ENCODE measurements around the gene TSKU.
A peak's percentile ranks its signal among the peaks of the same experiment; 100 is the strongest.
"Not testable (repeated sequence)": the region's sequence is repeated elsewhere in the genome, so short reads cannot be mapped to it uniquely, and the experiment has no call there.

The TSKU gene

DNA sequence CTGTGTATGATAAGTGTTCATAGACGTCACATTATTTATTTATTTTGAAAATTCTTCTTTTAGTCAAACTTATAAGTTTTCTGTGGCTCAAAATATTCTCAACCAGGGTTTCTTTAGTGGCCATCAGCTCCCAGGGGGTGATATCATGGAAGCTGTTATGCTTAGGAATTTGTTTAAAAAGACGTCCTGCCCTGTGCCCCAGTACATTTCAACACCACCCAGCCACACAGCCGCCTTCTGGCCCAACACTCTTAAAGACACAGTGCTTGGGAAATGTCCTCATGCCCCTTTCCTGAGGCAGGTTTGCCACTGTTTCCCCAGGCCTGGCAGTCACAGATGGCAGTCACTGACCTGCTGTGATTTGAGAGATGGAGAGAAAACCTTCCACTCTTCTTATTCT, 19.9 kb downstream of the TSKU start:
- DNase-seq, result no peak

DNA sequence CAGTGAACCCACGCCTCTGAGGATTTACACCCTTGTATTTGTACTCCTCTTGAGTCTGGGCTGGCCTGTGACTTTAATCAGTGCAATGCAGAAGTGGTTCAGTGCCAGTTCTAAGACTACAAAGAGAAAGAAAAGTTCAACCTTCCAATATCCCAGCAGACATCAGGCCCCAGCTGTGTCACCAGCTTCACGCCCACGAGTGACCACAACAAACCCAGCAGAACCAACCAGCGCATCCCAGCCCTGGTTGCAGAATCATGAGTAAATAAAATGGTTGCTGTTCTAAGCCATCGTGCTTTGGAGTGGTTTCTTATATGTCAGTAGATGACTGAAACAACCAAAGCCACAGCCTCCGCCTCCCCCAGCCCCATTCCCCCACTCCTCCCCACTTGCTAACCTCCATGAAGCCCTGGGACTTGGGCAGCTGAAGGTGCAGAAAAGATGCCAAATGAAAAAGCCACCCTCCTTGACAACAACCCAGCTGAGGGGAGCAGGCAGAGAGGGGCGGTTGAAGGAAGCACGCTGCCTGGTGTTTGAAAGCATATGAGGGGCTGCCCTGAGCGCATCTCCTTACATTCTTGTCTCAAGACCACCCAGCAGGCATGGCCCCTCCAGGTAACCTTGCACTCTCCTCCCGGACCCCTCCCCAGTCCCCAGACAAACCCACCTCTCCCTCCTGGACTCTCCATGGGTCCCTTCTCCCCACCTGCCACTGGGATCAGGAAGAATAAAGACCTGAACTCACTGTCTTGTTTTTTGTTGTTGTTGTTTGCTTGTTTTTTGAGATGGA, 20.9 kb downstream of the TSKU start:
- peak; percentile 39 to 70 for DNase-seq

DNA sequence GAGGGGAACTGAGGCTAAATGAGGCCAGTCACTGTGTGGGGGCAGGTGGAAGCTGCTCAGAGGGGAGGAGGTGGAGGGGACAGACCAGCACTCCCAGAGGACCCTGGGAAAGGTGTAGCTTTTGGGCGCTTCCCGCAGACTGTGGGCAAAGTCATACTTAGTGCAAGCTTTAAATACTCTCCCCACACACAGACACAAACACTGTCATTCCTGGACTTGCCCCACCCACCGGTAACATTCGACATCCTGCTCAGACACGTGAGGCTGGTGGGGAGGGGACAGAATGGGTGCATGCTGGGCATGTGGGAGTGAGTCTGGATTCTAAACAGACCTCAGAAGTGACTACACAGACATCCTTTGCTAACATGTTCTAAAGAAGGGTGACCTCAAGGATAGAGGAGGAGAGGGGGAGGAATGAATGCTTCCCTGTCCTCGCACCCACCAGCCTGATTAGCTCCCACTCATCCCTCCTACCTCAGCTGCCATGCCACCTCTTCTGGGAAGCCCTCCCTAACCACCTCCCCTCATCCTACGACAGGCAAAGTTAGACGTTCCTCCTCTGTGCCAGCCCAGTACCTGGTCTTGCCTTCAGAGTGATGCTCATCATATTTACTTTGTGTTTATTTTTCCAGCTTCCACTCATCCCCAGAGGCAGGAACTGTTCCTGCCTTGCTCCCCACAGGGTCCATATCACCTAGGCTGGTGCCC, 22.2 kb downstream of the TSKU start:
- DNase-seq, result peak in 1 of 2 experiments; percentile 31

DNA sequence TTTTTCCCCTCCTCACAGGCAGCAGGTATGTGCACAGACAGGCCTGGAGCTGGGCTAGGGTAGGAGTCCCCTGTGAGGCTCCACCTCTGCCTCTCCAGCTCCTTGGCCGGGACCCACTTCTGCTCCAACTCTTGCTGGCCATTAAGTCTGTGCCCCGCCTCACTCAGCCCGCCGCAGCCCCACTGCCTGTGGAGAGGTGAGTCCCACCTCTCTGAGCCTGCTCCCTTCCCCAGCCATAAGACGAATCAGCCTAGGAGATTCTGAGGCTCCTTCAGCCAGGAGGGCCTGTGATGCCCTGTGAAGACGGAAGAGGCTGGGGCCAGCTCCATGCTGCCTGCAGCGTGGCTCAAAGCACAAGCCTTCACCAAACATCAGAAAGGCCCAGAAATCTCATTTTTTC, 23.0 kb downstream of the TSKU start:
- no peak for DNase-seq

DNA sequence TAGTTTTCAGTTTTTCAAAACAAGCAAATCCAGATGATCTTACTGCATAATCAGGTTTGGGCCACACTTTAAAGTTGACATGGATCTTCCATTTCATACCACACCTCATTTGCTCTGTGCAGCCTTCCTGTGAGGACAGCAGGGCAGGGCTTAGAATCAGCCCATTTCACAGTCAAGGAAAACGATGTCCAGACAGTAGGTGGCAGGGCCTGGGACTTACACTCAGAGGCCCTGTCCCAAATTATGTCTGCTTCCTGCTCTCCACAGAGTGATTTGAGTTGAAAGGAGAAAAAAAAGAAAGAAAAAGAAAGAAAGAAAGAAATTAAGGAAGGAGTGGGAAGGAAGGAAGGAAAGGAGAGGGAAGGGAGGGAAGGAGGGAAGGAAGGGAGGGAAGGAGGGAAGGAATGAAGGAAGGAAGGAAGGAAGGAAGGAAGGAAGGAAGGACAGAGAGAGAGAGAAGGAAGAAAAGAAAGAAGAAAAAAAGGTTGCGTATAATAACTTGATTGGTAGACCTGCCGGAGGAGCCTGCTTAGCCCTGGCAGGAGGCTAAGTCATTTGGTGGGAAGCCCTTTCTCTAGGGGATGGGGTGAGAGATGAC, 23.6 kb downstream of the TSKU start:
- DNase-seq, result no peak

DNA sequence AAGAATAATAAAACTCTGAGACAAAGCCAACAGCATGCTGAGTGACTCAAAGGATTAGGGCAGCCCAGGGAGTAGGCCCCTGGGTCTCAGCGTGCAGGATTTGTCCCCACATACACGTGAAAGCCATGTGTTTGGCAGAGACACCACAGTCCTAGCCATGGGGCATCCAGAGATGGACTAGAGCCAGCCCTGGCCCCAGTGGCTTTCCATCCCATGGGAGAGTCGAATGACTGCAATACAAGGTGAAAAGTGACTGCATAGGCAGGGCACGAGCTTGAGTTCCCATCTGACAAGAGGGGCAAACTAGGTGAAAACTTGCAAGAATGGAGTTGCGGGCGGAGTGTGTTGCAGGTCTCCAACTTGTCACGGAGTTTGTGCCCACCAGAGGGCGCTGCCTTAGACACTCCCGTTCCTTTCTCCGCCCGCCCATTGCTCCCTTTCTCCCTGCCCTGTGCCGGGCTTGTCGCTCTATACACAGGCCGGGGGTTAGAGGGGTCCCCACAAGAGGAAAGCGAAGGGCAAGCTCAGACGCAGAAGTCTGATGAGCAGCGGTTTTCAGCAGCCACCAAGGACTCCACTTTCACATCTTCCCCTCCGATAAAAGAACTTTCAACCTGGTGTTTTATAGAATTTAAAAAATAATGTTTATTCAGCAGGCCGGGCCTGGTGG, 24.2 kb downstream of the TSKU start:
- peak; percentile 40 to 71 for DNase-seq

DNA sequence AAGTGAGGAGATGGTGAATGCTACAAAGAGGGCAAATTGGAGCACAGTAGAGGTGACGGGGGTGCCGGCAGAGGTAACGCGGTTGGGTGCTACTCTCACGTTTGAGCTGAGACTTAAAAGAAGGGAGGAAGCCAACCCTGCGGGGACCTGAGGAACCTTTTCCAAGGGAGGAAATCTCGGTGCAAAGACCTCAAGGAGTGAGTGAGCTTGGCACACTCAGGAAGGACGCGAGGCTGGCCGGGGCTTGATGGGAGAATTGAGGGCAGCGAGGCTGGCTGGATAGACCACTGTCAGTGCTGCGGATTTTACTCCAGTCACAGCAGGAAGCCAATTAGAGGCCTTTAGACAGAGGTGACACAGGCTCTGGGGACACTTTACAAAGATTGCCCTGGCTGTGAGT, 25.0 kb downstream of the TSKU start:
- DNase-seq, result no peak

DNA sequence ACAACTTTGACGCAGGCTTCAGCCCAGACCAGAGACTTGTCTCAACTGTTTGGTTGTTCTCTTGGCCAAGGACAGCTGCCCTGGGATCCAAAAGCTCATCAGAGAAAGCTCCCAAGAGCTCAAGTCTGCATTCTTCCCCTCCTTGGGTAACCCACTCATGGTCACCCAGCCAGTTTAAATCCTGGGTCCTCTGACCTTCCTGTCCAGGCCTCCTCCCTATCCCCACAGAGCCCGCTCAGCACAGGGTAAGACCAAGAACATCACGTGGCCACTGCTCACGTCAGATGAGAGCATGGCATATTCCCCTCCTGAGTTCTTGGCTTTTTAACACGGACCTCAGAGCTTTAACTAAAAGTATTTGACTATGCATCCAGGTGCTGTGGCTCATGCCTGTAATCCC, 25.8 kb downstream of the TSKU start:
- DNase-seq, result no peak

DNA sequence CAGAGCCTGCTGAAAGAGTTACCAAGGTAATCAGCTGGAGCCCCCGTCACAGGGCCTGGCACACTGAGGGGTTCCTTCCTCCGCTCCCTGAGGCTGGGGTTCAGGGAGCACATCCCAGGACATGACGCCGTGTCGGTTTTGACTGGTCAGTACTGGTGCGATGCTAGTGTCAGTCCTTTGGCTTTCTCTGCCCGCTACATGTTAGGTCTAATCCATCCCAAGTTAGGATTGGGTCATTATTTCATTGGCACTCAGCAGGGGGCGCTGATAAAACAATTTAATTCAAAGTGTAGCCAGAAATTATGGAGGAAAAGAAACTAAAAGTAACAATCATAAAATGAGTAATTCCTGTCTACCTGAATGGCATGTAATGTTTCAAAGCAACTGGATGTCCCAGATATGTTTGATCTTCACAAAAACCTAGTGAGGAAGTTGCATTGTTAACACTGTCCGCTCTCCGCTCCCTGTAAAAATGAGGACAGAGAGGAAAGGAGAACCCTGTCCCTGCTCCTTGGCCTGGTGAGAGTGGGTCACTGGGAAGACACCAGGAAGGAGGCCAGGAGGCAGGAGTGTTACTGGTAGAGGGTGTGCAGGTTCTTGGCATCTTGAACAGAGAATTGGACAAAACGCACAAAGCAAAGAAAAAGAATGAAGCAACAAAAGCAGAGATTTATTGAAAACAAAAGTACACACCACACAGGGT, 27.1 kb downstream of the TSKU start:
- DNase-seq, result peak in 1 of 2 experiments; percentile 34

DNA sequence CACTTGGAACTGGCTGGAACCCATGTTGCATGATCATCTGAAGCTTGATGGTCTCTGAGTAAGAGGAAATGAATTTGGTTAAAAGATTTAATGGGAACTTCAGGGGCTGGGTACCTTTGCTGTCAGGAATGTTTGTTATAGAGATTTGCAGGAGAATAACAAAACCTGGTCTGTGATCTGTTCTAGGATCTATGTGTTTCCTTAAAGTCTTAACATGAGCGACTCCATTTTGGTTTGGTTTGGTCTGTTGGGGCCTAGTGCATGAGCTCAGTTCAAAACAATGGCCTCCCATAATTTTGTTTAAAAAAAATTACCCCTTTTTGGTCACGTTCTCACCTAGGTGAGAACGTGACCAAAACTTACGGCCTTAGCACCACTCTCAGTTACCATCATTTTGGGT, 28.1 kb downstream of the TSKU start:
- DNase-seq, result no peak

DNA sequence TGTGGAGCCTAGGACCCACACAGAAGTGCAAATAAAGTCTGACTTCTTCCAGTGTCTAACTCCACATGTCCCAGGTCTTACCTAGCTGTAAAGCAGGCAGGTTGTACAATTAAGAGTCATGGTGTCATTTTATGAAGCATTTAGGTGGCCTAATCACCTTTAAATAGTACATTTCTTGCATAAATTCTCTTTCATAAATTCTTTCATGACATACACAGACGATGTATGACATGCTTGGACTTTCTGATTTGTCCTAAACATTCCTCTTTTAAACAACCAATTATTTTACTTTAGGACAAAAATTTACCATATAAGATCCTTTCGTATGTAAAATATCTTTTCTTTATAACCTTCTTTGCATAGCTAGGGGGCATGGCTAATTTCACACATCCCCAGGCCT, 31.3 kb downstream of the TSKU start:
- DNase-seq, result no peak

DNA sequence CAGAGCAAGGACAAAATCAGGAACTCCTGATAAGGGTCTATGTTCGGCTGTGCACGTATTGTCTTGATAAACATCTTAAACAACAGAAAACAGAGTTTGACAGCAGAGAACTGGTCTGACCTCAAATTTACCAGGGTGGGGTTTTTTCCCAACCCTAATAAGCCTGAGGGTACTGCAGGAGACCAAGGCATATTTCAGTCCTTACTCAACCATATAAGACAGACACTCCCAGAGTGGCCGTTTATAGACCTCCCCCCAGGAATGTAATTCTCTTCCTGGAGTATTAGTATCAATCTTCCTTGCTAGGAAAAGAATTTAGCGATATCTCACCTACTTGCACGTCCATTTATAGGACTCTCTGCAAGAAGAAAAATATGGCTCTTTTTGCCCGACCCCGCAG, 32.5 kb downstream of the TSKU start:
- DNase-seq, result not testable (repeated sequence)

DNA sequence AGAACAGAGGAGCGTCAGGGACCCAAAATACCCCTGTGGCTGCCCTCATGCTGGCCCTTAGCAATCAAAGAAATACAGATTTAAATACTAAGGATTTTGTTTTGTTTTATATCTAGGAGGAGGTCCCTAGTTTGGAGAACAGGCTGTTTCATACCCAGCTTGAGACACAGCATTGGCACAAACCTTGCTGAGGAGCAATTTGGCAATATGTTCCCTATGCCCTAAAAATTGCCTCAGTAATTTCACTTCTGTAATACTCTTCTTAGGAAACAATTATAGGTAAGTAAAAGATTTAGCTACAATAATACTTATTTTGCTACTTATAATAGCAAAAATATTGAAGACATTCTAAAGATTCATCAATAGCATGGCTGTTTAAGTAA, 37.0 kb downstream of the TSKU start:
- DNase-seq, result no peak

DNA sequence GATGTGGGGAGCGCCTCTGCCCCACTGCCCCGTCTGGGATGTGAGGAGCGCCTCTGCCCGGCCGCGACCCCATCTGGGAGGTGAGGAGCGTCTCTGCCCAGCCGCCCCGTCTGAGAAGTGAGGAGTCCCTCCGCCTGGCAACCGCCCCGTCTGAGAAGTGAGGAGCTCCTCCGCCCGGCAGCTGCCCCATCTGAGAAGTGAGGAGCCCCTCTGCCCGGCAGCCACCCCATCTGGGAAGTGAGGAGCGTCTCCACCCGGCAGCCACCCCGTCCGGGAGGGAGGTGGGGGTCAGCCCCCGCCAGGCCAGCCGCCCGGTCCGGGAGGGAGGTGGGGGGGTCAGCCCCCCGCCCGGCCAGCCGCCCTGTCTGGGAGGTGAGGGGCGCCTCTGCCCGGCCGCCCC, 38.2 kb downstream of the TSKU start:
- DNase-seq, result not testable (repeated sequence)

DNA sequence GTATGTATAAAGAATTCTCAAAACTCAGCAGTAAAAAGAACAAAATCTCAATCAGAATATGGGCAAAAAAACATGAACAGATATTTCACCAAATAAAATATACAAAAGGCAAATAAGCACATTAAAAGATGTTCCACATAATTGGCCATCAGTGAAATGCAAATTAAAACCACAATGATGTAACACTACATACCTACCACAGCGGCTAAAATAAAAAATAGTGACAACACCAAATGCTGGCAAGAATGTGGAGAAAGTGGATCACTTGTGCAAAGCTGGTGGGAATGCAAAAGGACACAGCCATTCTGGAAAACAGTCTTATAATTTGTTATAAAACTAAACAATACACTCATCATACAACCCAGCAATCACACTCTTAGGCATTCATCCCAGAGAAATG, 39.2 kb downstream of the TSKU start:
- no peak for DNase-seq

DNA sequence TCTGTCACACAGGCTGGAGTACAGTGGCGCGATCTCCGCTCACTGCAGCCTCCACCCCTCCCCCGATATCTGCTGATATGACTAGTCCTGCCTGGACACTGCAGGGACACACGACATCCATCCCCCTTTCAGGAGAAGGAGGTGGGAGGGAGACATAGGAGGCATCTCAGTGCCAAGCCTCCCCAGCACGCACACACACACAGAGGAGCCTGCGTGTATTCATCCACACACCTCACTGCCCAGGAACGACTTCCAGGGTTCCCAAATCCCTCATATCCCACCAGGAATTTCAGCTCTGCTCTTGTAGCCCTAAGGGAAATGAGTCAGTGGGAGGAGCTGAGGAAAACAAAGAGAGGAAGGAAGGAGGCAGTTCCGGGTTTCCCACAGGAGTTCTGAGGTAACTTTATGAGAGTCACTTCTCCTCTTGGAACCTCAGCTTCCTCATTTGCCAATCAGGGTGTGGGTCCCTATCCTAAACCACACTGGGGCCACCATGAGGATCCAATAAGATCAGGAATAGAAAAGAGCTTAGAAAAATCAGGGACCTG, 40.4 kb downstream of the TSKU start:
- no peak for DNase-seq

DNA sequence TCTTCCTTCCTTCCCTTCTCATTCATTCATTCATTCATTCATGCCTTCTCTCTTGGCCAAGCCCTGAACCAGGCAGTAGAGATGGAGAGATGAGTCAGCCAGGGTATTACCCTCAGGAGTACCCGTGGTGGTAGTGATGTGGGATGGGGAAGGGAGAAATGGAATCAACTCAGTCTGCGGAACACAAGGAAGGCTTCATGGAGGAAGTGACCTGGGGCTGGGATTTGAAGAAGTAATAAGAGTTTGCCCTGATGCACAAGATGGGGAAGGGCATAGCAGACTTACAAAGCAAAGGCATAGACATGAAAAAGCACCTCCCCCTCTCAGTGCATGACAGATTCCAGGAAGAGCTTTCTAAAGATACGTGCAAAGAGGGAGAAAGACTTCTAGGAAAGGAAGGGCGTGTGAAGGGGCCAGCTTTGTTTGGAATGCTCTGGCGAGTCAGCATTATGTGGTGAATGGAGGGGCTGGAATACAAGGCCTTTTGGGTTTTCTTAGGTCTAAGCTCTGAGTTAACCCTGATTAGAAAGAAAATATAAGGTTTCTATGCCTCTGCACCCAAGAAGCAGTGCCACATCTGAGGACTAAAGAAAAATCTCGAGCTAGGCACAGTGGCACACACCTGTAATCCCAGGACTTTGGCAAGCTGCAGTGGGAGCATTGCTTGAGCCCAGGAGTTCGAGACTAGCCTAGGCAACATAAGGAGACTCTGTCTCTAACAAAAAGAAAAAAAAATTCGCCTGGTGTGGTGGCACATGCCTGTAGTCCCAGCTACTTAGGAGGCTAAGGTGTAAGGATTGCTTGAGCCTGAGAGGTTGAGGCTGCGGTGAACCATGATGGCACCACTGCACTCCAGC, 41.2 kb downstream of the TSKU start:
- DNase-seq, result no peak

DNA sequence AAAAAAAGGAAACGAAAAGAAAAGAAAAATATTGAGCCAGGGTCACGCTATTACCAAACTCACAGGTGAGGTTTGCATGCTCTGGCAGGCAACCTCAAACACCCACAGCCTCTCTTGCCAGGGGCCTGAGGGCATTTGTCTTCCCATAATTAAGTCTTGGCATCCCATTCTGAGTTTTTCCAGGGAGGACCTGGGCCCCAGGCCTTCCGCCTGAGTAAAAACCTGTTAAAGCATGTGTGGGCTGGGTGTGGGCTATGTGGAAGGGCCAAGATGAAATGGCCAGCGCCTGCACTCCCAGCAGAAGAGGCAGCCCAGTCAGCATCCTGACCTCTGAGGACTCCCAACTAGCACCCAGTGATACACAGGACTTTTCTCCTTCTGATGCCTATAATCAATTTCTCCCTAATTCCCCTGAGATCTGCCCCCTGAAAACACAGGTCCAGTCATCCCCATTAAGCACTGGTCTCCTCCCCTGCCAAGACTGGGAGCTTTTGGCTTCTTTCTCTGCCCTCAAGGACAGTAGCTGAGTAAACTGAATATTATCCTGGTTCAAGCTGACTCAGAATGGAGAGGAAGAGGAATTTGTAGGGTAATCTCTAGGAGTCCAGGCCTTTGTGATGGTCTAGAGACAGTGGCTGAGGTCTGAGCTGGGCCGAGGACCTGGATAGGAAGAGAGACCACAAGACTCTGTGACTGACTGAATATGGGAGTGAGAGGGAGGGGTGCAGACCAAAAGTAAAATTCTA, 42.0 kb downstream of the TSKU start:
- DNase-seq, result no peak

DNA sequence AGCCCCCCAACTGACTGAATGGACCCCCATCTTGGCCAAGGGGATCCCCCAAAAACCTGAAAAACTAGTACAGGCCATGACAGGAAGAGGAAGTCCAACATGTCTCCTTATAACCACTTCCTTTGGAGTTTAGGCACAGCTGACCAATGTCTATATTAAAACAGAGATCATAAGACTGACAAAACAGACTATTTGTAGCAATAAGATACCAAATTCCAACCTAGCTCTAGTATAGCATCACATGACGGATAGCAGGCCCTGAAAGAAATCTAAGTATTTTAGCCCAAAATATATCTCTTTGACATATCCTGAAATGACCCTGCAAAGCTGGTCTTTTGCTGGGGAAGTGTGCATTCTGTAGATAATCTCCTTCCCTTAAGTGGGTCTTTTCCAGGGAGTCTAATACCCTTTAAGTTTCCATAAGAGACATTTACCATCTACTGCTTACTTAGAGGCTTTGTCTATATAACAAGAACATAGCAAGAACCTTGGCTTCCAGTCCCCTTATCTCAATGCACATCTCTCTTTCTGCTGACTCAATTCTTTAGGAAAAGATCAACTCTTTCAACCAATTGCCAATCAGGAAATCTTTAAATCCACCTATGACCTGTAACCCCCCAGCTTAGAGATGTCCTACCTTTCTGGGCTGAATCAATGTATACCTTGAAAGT, 42.7 kb downstream of the TSKU start:
- DNase-seq, result no peak

DNA sequence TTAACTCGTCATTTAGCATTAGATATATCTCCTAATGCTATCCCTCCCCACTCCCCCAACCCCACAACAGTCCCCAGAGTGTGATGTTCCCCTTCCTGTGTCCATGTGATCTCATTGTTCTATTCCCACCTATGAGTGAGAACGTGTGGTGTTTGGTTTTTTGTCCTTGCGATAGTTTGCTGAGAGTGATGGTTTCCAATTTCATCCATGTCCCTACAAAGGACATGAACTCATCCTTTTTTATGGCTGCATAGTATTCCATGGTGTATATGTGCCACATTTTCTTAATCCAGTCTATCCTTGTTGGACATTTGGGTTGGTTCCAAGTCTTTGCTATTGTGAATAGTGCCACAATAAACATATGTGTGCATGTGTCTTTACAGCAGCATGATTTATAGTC, 43.4 kb downstream of the TSKU start:
- not testable (repeated sequence) for DNase-seq
